H9 (cell line): Measurements from ENCODE around the gene FYN. TPM values are rescaled to one million over a fixed set of nuclear protein-coding genes. Genes with fewer than 3 reads are reported as not detected.

Experiments
- DNase-seq: peaks from one replicate; pipeline ENCODE4 v3.0.0-alpha.2; 2017
- H2AFZ ChIP-seq: one replicate; pipeline ENCODE4 v1.6.1; 2013; ENCODE audit warnings: mild to moderate bottlenecking, low read length, control low read depth, moderate library complexity
- H2AK5ac ChIP-seq: 2 replicates; pipeline ENCODE4 v1.6.1; 2013; ENCODE audit warnings: low read length, control low read depth, mixed read lengths; ENCODE audit not compliant: insufficient read length
- H2BK120ac ChIP-seq: one replicate; pipeline ENCODE4 v1.6.1; 2013; ENCODE audit warnings: low read depth, mild to moderate bottlenecking, low read length, control low read depth, inconsistent platforms; ENCODE audit not compliant: poor library complexity, severe bottlenecking
- H2BK12ac ChIP-seq: 2 replicates; pipeline ENCODE4 v1.6.1; 2013; ENCODE audit warnings: low read length, control low read depth, mixed read lengths, low read depth; ENCODE audit not compliant: insufficient read length
- H2BK15ac ChIP-seq: 2 replicates; pipeline ENCODE4 v1.6.1; 2013; ENCODE audit warnings: low read depth, low read length, control low read depth
- H2BK20ac ChIP-seq: one replicate; pipeline ENCODE4 v1.6.1; 2013; ENCODE audit warnings: low read depth, mild to moderate bottlenecking, low read length, control low read depth, inconsistent platforms; ENCODE audit not compliant: poor library complexity, severe bottlenecking
- H2BK5ac ChIP-seq: 2 replicates; pipeline ENCODE4 v1.6.1; 2013; ENCODE audit warnings: low read length, control low read depth, mixed read lengths; ENCODE audit not compliant: insufficient read length
- H3K14ac ChIP-seq: 2 replicates; pipeline ENCODE4 v1.6.1; 2013; ENCODE audit warnings: low read length, control low read depth; ENCODE audit not compliant: insufficient read depth
- H3K18ac ChIP-seq: 2 replicates; pipeline ENCODE4 v1.6.1; 2013; ENCODE audit warnings: low read depth, mild to moderate bottlenecking, mixed read lengths, low read length, control low read depth; ENCODE audit not compliant: insufficient read length
- H3K23ac ChIP-seq: 2 replicates; pipeline ENCODE4 v1.6.1; 2013; ENCODE audit warnings: low read length, control low read depth, mixed read lengths, low read depth; ENCODE audit not compliant: insufficient read length
- H3K23me2 ChIP-seq: 2 replicates; pipeline ENCODE4 v1.6.1; 2013; ENCODE audit warnings: low read depth, mild to moderate bottlenecking, mixed read lengths, low read length, control low read depth; ENCODE audit not compliant: insufficient read length, poor library complexity, severe bottlenecking
- H3K27ac ChIP-seq: 2 replicates; pipeline ENCODE4 v1.5.1; 2013; ENCODE audit warnings: low read length, control low read depth, mixed read lengths, low read depth; ENCODE audit not compliant: insufficient read length
- H3K27me3 ChIP-seq: 2 replicates; pipeline ENCODE4 v1.6.1; 2013; ENCODE audit warnings: low read length, control low read depth, inconsistent platforms; ENCODE audit not compliant: insufficient read depth
- H3K4ac ChIP-seq: 2 replicates; pipeline ENCODE4 v1.6.1; 2013; ENCODE audit warnings: low read depth, mild to moderate bottlenecking, control low read depth, inconsistent platforms, low read length, moderate library complexity
- H3K4me1 ChIP-seq: 2 replicates; pipeline ENCODE4 v1.6.1; 2013; ENCODE audit warnings: low read length, control low read depth, inconsistent platforms; ENCODE audit not compliant: insufficient read depth
- H3K4me2 ChIP-seq: 2 replicates; pipeline ENCODE4 v1.6.1; 2013; ENCODE audit warnings: low read length, control low read depth, mixed read lengths; ENCODE audit not compliant: insufficient read length, insufficient read depth
- H3K56ac ChIP-seq: 2 replicates; pipeline ENCODE4 v1.6.1; 2013; ENCODE audit warnings: low read depth, mild to moderate bottlenecking, mixed read lengths, low read length, control low read depth; ENCODE audit not compliant: insufficient read length
- H3K79me1 ChIP-seq: 2 replicates; pipeline ENCODE4 v1.6.1; 2013; ENCODE audit warnings: low read depth, mild to moderate bottlenecking, moderate library complexity, low read length, control low read depth, inconsistent platforms; ENCODE audit not compliant: insufficient read depth, poor library complexity, severe bottlenecking
- H3K79me2 ChIP-seq: 2 replicates; pipeline ENCODE4 v1.6.1; 2013; ENCODE audit warnings: low read length, control low read depth, inconsistent platforms; ENCODE audit not compliant: insufficient read depth
- H3K9ac ChIP-seq: 2 replicates; pipeline ENCODE4 v1.6.1; 2013; ENCODE audit warnings: low read length, control low read depth, mixed read lengths; ENCODE audit not compliant: insufficient read length; ENCODE audit errors: extremely low read depth
- H3K9me3 ChIP-seq: one replicate; pipeline ENCODE4 v1.6.1; 2013; ENCODE audit warnings: low read depth, low read length, inconsistent platforms; ENCODE audit not compliant: control insufficient read depth
- H3T11ph ChIP-seq: one replicate; pipeline ENCODE4 v1.6.1; 2013; ENCODE audit warnings: mild to moderate bottlenecking, low read length, control low read depth, inconsistent platforms
- H4K20me1 ChIP-seq: one replicate; pipeline ENCODE4 v1.6.1; 2013; ENCODE audit not compliant: control insufficient read depth, insufficient read length, insufficient read depth
- H4K5ac ChIP-seq: 2 replicates; pipeline ENCODE4 v1.6.1; 2013; ENCODE audit warnings: low read depth, mild to moderate bottlenecking, mixed read lengths, low read length, control low read depth; ENCODE audit not compliant: insufficient read length
- H4K8ac ChIP-seq: replicated peaks from 2 replicates; pipeline ENCODE4 v1.6.1; 2013; ENCODE audit warnings: low read length, control low read depth, mixed read lengths, low read depth; ENCODE audit not compliant: insufficient read length
- H4K91ac ChIP-seq: 2 replicates; pipeline ENCODE4 v1.6.1; 2013; ENCODE audit warnings: low read depth, mild to moderate bottlenecking, moderate library complexity, mixed read lengths, low read length, control low read depth; ENCODE audit not compliant: insufficient read length
- H3K27ac Mint-ChIP-seq, 3 experiments: 2 replicates in 2 of 3; 3 replicates in 1 of 3; pipeline ENCODE4 v1.8.0; 2020 to 2021; ENCODE audit warnings: mixed read lengths in 3 of 3, mild to moderate bottlenecking in 1 of 3, moderate library complexity in 1 of 3
- H3K27me3 Mint-ChIP-seq: 2 replicates; pipeline ENCODE4 v1.8.0; 2021; ENCODE audit warnings: low read depth, mild to moderate bottlenecking, moderate library complexity, mixed read lengths
- H3K36me3 Mint-ChIP-seq, 3 experiments: 2 replicates in 2 of 3; 3 replicates in 1 of 3; pipeline ENCODE4 v1.8.0; 2020 to 2021; ENCODE audit warnings: low read depth in 3 of 3, mixed read lengths in 3 of 3; ENCODE audit not compliant: insufficient read depth in 1 of 3
- H3K4me1 Mint-ChIP-seq, 2 experiments: 2 replicates each; pipeline ENCODE4 v1.8.0; 2020; ENCODE audit warnings: mixed read lengths in 2 of 2
- H3K4me3 Mint-ChIP-seq, 2 experiments: 2 replicates in 1 of 2; 3 replicates in 1 of 2; pipeline ENCODE4 v1.8.0; 2020 to 2021; ENCODE audit warnings: mild to moderate bottlenecking in 2 of 2, mixed read lengths in 2 of 2, moderate library complexity in 1 of 2
- H3K9me3 Mint-ChIP-seq, 2 experiments: 2 replicates in 1 of 2; 3 replicates in 1 of 2; pipeline ENCODE4 v1.8.0; 2020; ENCODE audit warnings: mild to moderate bottlenecking in 2 of 2, mixed read lengths in 2 of 2, moderate library complexity in 1 of 2
- WGBS: extraction: QIAGEN DNeasy Blood & Tissue Kit; methylation state at CpG from one replicate; pipeline ENCODE4 v1.1.7; 2013; ENCODE audit warnings: missing lambda C conversion rate, low lambda C conversion rate, mixed read lengths; ENCODE audit not compliant: insufficient read length; ENCODE audit errors: extremely low coverage; 5-methylcytosine and 5-hydroxymethylcytosine counted together
- total RNA-seq: library from RNA; stranded (reverse); gene quantifications from 2 replicates; pipeline ENCODE4 v1.2.1, GENCODE V29; 2021
- TF ChIP-seq, protein P1 (sequence below): fragments of 200-600 bp; sonication (generic); conservative IDR thresholded peaks from 3 replicates; pipeline ENCODE4 v1.8.0; 2021; ENCODE audit warnings: antibody characterized with exemption, mild to moderate bottlenecking

The FYN gene
- total RNA-seq, 1 experiment from 2014 or later, result 64.8 TPM

DNA sequence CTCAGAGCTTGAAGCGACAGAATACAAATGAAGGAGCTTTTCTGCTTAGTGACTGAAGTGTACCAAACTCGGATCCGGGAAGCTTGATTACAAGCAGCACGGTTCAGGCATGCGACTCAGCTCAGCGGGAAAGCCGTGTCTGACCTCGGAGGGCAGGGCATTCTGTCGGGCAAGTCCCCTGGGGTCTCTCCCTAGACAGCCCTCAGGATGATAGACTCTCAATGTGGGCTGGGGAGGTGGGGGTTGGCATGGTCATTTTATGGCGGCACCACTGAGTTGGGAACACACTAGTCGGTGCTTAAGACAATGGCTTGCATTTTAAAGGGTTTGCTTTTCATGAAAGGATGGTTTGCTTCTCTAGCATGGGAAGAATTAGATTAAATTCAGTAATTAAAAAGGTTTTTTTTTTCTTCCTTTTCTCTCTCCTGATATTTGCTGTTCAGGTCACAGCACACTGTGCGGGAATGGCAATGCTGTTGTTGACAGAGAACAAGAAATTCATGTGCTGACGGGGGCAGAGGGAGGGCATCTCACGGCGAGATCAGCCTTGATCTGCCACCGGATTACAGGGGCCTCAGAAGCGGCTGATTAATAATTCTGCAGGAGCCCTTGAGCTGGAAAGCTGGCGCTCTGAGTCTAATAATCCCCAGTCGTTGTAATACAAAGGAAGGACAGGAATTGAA, 186.9 kb downstream of the FYN start:
- no CpG with 5 or more reads among the region's 19 CpGs for WGBS
- Histone ChIP-seq H2BK120ac (no peak overlapping the region), H3K27me3 (no peaks in the 10 kb centered on the region), H3K79me2 (no peaks in the 10 kb centered on the region), H2BK20ac (no peak overlapping the region), H3K9me3 (no peaks in the 10 kb centered on the region), H3K4ac (no peak overlapping the region), H3K4me1 (0 out of 2 replicates have a peak, but pooled peaks cover 3% of the 10 kb centered on the region), H2AFZ (no peak overlapping the region), H3K18ac (no peak overlapping the region), H3K56ac (no peak overlapping the region), H3K79me1 (no peaks in the 10 kb centered on the region), H3K14ac (no peak overlapping the region), H2AK5ac (no peak overlapping the region), H3K27ac (no peak overlapping the region), H4K91ac (no peak overlapping the region), H2BK12ac (no peak overlapping the region), H3T11ph (no peak overlapping the region), H3K23me2 (no peaks in the 10 kb centered on the region), H4K8ac (no peak overlapping the region), H4K5ac (no peak overlapping the region), H4K20me1 (no peaks in the 10 kb centered on the region), H2BK5ac (no peak overlapping the region), H2BK15ac (no peak overlapping the region), H3K4me2 (no peak overlapping the region), H3K23ac (no peak overlapping the region), H3K9ac (no peak overlapping the region)
- no peak overlapping the region for H3K4me3 Mint-ChIP-seq
- peaks cover 9 to 16% of the 10 kb centered on the region in 2 experiments for H3K4me1 Mint-ChIP-seq
- TF ChIP-seq, protein P1, sequence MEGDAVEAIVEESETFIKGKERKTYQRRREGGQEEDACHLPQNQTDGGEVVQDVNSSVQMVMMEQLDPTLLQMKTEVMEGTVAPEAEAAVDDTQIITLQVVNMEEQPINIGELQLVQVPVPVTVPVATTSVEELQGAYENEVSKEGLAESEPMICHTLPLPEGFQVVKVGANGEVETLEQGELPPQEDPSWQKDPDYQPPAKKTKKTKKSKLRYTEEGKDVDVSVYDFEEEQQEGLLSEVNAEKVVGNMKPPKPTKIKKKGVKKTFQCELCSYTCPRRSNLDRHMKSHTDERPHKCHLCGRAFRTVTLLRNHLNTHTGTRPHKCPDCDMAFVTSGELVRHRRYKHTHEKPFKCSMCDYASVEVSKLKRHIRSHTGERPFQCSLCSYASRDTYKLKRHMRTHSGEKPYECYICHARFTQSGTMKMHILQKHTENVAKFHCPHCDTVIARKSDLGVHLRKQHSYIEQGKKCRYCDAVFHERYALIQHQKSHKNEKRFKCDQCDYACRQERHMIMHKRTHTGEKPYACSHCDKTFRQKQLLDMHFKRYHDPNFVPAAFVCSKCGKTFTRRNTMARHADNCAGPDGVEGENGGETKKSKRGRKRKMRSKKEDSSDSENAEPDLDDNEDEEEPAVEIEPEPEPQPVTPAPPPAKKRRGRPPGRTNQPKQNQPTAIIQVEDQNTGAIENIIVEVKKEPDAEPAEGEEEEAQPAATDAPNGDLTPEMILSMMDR, result no peak
- peaks cover 13 to 38% (median 31%) of the 10 kb centered on the region in 3 experiments; a peak in 6 of 7 replicates for H3K36me3 Mint-ChIP-seq
- H3K9me3 Mint-ChIP-seq, result no peaks in the 10 kb centered on the region
- H3K27me3 Mint-ChIP-seq, result no peaks in the 10 kb centered on the region
- H3K27ac Mint-ChIP-seq, result no peak overlapping the region; a peak in 2 of 7 replicates
- no peak for DNase-seq
